ENCODE data around the gene FGA. TPM values are rescaled to one million over a fixed set of nuclear protein-coding genes. Genes with fewer than 3 reads are reported as not detected.

FGA gene
- total RNA-seq, 1 experiment from 2014 or later: not detected

DNA sequence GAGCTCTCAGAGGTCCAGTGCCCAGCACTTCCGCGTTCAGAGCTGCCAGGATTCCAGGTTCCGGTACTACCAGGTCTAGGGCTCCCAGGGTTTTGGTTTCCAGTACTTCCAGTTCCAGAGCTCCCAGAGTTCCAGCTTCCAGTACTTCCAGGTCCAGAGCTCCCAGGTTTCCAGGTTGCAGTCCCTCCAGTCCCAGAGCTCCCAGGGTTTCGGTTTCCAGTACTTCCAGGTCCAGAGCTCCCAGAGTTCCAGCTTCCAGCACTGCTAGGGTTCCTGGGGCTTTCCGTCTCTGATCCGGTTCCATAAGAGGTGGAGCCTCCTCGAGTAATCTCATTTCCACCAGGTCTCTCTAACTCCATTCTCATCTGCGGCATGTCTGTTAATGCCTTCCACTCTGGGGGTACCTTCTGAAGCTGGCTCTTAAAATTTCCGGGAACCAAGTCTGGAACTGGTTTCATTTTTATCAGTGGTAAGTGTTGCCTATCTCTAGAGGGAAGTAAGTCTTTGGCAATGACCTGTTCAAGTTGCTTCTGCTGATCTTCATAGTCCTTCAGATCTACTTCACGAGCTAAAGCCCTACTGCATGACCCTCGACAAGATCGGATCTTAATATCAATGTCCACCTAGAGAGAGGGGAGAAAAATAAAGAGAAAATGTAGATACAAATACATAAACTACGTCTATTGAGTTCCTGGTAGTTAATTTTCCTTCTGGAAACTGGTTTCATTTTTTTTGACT is 4.1 kb downstream of the FGA start:
- no peak for DNase-seq (ENCODE audit: low read depth)
- in situ Hi-C loops (cut with HindIII; ENCODE audit: low pct_unique_long_range_greater_than_20kb, low sequenced_read_pairs): no loop called here

- no peak for DNase-seq (ENCODE audit: low read depth)
- in situ Hi-C loops (cut with HindIII; ENCODE audit: low pct_unique_long_range_greater_than_20kb, low sequenced_read_pairs): no loop called here
These were observed 5.0 kb downstream of the FGA start for GRCh38 chr4:154585369-154586018.

GRCh38 chr4:154584259-154584658 is 6.3 kb downstream of the FGA start:
- in situ Hi-C loops (cut with HindIII; ENCODE audit: low pct_unique_long_range_greater_than_20kb, low sequenced_read_pairs): no loop called here
- no peak for DNase-seq (ENCODE audit: low read depth)

DNA sequence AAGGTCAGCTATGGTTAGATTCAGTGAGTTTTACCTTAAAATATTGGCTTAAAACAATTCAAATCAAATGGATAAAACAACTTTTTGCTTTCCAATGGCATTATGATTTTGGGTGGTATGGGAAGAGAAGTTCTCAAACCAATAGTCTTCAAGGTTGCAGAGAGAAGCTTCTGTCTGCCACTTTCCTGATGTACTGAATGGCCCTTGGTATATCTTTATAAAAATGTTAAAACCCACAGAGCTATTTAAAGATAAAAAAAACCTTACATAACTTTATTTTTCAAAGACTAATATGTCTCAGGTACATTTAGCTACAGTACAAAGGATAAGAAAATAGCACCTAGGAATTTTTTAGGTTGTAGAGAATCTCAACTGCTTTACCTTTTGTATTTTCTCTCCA is 6.9 kb downstream of the FGA start:
- no peak for DNase-seq (ENCODE audit: low read depth)
- in situ Hi-C loops (cut with HindIII; ENCODE audit: low pct_unique_long_range_greater_than_20kb, low sequenced_read_pairs): no loop called here

- in situ Hi-C loops (cut with HindIII; ENCODE audit: low pct_unique_long_range_greater_than_20kb, low sequenced_read_pairs): no loop called here
- no peak for DNase-seq (ENCODE audit: low read depth)
These were observed 7.3 kb downstream of the FGA start for GRCh38 chr4:154583230-154583629.

DNA sequence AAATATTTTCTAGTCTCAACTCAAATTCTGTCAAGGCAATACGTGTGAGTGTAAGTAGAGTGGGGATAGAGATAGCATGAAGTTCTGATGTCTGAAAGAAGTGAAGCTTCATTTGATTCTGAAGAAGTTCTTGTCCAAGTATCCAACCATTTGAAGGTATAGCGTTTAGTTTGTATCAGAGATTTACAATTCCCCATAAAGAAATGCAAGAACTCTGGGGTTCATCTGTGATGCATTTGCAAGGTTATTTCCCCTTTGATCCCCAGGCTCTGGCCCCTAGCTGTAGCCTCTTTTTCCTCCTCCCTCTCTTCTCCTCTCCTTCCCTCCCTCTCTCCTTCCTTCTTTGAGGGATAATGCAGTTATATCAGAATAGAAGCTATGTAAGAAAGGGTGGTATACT is 7.8 kb downstream of the FGA start:
- in situ Hi-C loops (cut with HindIII; ENCODE audit: low pct_unique_long_range_greater_than_20kb, low sequenced_read_pairs): no loop called here
- no peak for DNase-seq (ENCODE audit: low read depth)

DNA sequence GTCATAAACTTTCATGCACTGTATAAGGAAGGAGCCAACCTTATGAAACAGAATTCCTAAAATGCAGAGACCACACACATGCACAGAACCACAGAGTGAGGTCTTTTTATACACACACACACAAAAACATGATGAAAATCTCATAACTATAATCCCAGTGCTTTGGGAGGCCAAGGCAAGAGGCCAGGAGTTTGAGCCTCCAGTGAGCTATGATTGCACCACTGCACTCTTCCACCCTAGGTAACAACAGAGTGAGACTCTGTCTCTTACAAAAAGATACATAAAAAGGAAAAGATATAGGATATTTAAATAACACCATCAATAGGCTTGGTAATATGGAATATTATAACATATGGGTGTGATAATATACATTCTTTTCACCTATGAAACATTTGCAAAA is 10.6 kb downstream of the FGA start:
- DNase-seq (ENCODE audit: low read depth): no peak
- in situ Hi-C loops (cut with HindIII; ENCODE audit: low pct_unique_long_range_greater_than_20kb, low sequenced_read_pairs): no loop called here

- in situ Hi-C loops (cut with HindIII; ENCODE audit: low pct_unique_long_range_greater_than_20kb, low sequenced_read_pairs): no loop called here
- no peak for DNase-seq (ENCODE audit: low read depth)
These were observed 11.6 kb downstream of the FGA start for GRCh38 chr4:154578919-154579318.

GRCh38 chr4:154577324-154577723 is 13.2 kb downstream of the FGA start:
- no peak for DNase-seq (ENCODE audit: low read depth)
- in situ Hi-C loops (cut with HindIII; ENCODE audit: low pct_unique_long_range_greater_than_20kb, low sequenced_read_pairs): no loop called here

GRCh38 chr4:154574311-154574710 is 16.2 kb downstream of the FGA start:
- DNase-seq (ENCODE audit: low read depth): no peak
- in situ Hi-C loops (cut with HindIII; ENCODE audit: low pct_unique_long_range_greater_than_20kb, low sequenced_read_pairs): no loop called here

- DNase-seq (ENCODE audit: low read depth): no peak
- in situ Hi-C loops (cut with HindIII; ENCODE audit: low pct_unique_long_range_greater_than_20kb, low sequenced_read_pairs): no loop called here
These were observed 17.2 kb downstream of the FGA start for GRCh38 chr4:154573190-154573870.

DNA sequence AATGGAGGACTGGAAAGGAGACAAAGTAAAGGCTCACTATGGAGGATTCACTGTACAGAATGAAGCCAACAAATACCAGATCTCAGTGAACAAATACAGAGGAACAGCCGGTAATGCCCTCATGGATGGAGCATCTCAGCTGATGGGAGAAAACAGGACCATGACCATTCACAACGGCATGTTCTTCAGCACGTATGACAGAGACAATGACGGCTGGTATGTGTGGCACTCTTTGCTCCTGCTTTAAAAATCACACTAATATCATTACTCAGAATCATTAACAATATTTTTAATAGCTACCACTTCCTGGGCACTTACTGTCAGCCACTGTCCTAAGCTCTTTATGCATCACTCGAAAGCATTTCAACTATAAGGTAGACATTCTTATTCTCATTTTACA is 21.0 kb downstream of the FGA start:
- DNase-seq (ENCODE audit: low read depth): no peak
- in situ Hi-C loops (cut with HindIII; ENCODE audit: low pct_unique_long_range_greater_than_20kb, low sequenced_read_pairs): no loop called here

GRCh38 chr4:154569028-154569427 is 21.5 kb downstream of the FGA start:
- in situ Hi-C loops (cut with HindIII; ENCODE audit: low pct_unique_long_range_greater_than_20kb, low sequenced_read_pairs): no loop called here
- no peak for DNase-seq (ENCODE audit: low read depth)

GRCh38 chr4:154566639-154567204 is 23.8 kb downstream of the FGA start:
- in situ Hi-C loops (cut with HindIII; ENCODE audit: low pct_unique_long_range_greater_than_20kb, low sequenced_read_pairs): no loop called here
- DNase-seq (ENCODE audit: low read depth): peak; percentile 57

DNA sequence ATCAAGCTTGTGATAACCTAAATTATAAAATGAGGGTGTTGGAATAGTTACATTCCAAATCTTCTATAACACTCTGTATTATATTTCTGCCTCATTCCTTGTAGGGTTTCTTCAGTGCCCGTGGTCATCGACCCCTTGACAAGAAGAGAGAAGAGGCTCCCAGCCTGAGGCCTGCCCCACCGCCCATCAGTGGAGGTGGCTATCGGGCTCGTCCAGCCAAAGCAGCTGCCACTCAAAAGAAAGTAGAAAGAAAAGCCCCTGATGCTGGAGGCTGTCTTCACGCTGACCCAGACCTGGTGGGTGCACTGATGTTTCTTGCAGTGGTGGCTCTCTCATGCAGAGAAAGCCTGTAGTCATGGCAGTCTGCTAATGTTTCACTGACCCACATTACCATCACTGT is 24.8 kb downstream of the FGA start:
- in situ Hi-C loops (cut with HindIII; ENCODE audit: low pct_unique_long_range_greater_than_20kb, low sequenced_read_pairs): no loop called here
- no peak for DNase-seq (ENCODE audit: low read depth)

DNA sequence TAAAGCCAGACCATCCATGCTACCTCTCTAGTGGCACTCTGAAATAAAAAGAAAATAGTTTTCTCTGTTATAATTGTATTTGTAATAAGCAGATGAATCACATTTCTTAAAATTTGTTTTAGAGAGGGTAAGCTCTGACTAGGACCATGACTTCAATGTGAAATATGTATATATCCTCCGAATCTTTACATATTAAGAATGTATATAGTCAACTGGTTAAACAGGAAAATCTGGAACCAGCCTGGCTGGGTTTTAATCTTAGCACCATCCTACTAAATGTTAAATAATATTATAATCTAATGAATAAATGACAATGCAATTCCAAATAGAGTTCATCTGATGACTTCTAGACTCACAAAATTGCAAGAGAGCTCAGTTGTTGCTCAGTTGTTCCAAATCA is 26.2 kb downstream of the FGA start:
- no peak for DNase-seq (ENCODE audit: low read depth)
- in situ Hi-C loops (cut with HindIII; ENCODE audit: low pct_unique_long_range_greater_than_20kb, low sequenced_read_pairs): no loop called here

GRCh38 chr4:154562697-154563254 is 27.8 kb downstream of the FGA start, which contains the start of gene FGB:
FGB (plus strand) TSS chr4:154563011; CDS start chr4:154563019, 8 bp downstream.
- in situ Hi-C loops (cut with HindIII; ENCODE audit: low pct_unique_long_range_greater_than_20kb, low sequenced_read_pairs): no loop called here
- no peak for DNase-seq (ENCODE audit: low read depth)

DNA sequence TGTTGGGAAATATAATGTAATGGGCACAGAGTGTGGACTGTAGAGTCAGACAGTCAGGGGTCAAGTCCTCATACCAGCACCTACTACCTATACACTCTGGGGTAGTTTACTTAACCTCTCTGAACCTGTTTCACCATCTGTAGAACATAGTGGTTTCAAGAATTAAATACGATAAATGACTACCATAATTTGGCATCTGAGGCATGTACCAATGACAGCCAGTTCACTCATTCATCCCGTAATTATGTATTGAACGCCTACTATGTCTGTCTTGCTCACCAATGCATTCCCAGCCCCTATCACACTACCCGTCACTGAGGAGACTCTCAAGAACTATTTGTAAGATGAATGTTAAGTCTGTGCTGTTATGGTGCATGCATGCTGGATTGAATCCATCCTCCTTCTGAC is 29.7 kb downstream of the FGA start:
- DNase-seq (ENCODE audit: low read depth): peak; percentile 45
- in situ Hi-C loops (cut with HindIII; ENCODE audit: low pct_unique_long_range_greater_than_20kb, low sequenced_read_pairs): no loop called here

DNA sequence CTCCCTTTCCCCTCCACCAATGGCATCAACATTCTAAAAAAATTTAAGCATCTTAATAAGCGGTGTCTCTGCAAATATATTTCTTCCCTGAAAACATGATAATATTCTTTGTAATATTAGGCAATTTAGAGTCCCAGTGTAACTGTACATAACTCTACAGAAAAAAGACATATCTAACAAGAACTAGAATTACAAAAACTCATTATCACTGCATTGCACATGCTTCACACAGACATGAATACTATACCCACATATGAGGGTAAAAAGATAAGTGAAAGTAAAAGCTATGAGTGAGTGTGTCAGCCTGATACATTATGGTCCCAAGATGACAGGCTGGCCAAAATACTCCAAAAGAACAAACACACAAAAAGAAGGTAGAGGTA is 30.1 kb downstream of the FGA start:
- no peak for DNase-seq (ENCODE audit: low read depth)
- in situ Hi-C loops (cut with HindIII; ENCODE audit: low pct_unique_long_range_greater_than_20kb, low sequenced_read_pairs): no loop called here
